Prostate gland (tissue), 2 donors: Measurements from ENCODE around the gene PCNX1. TPM values are rescaled to one million over a fixed set of nuclear protein-coding genes. Genes with fewer than 3 reads are reported as not detected.
"Not testable (repeated sequence)": the region's sequence is repeated elsewhere in the genome, so short reads cannot be mapped to it uniquely, and the experiment has no call there.

Experiments used
- DNase-seq: peaks from one replicate; pipeline ENCODE4 v3.0.0-alpha.2; 2019; ENCODE audit warnings: low spot score
- H3K27ac ChIP-seq, 2 donors: fragments of 200-600 bp; sonication (generic); 2 replicates each; pipeline ENCODE4 v1.5.1; 2017 to 2019
- H3K27me3 ChIP-seq: fragments of 200-600 bp; sonication (generic); replicated peaks from 2 replicates; pipeline ENCODE4 v1.5.1; 2019; ENCODE audit not compliant: insufficient read depth
- H3K36me3 ChIP-seq, 2 donors: fragments of 200-600 bp; sonication (generic); 1 replicate in 1 of 2; 2 replicates in 1 of 2; pipeline versions ENCODE4 v1.5.1 to v1.8.1; 2017 to 2019
- H3K4me1 ChIP-seq: fragments of 200-600 bp; sonication (generic); replicated peaks from 2 replicates; pipeline ENCODE4 v1.5.1; 2019
- H3K4me3 ChIP-seq, 2 donors: fragments of 200-600 bp; sonication (generic); 2 replicates each; pipeline ENCODE4 v1.5.1; 2017 to 2019
- H3K9me3 ChIP-seq: fragments of 200-600 bp; sonication (generic); 2 replicates; pipeline ENCODE4 v1.5.1; 2017
- CTCF ChIP-seq, 4 experiments: fragments of 200-600 bp in 2 of 4; fragments of 450-650 bp in 2 of 4; sonication (generic) in 2 of 4; IDR thresholded peaks; 1 replicate in 3 of 4; 2 replicates in 1 of 4; pipeline ENCODE4 v1.5.1; 2016 to 2019; ENCODE audit warnings: antibody characterized with exemption in 4 of 4, mild to moderate bottlenecking in 2 of 4, moderate library complexity in 2 of 4
- POLR2A ChIP-seq: fragments of 450-650 bp; IDR thresholded peaks from one replicate; pipeline ENCODE4 v1.6.1; 2016; ENCODE audit warnings: antibody characterized with exemption, mild to moderate bottlenecking
- POLR2AphosphoS5 ChIP-seq: sonication (generic); formaldehyde crosslinking; IDR thresholded peaks from one replicate; pipeline ENCODE4 v1.6.1; 2017; ENCODE audit warnings: antibody characterized with exemption
- WGBS: methylation state at CpG from one replicate; pipeline ENCODE4 v1.1.5; 2018; 5-methylcytosine and 5-hydroxymethylcytosine counted together
- intact Hi-C: fragments of 100-400 bp; cut with DNase I; formaldehyde crosslinking; loops from one replicate; pipeline ENCODE4 v1.14.2; 2022
- total RNA-seq, 2 donors: library from RNA; depleted of rRNA; stranded (reverse); fragments of >200 nt; gene quantifications; one replicate each; pipeline ENCODE4 v1.1.0, GENCODE V29; 2016

The PCNX1 gene
- total RNA-seq, 2 donors from 2014 or later: 24.5 to 66.5 TPM

GRCh38 chr14:70871863-70872677 is 35.2 kb upstream of the PCNX1 start:
- Histone ChIP-seq H3K27me3 (no peaks in the 10 kb centered on the region), H3K36me3 (no peaks in the 10 kb centered on the region), H3K4me1 (no peaks in the 10 kb centered on the region), H3K27ac (no peak overlapping the region), H3K4me3 (no peak overlapping the region), H3K9me3 (no peaks in the 10 kb centered on the region)
- TF ChIP-seq POLR2AphosphoS5 (no peak), CTCF (IDR thresholded peaks at IDR 0.05) (no peak), POLR2A (no peak)
- WGBS: 75% methylated on average over 10 of the region's 10 CpGs
- intact Hi-C loops: no loop called here
- DNase-seq: no peak

- WGBS: 41% methylated on average over 1 of the region's 1 CpG
- Histone ChIP-seq H3K27me3 (no peaks in the 10 kb centered on the region), H3K36me3 (no peaks in the 10 kb centered on the region), H3K4me1 (no peaks in the 10 kb centered on the region), H3K27ac (no peak overlapping the region), H3K9me3 (no peaks in the 10 kb centered on the region), H3K4me3 (no peak overlapping the region)
- no peak for DNase-seq
- TF ChIP-seq POLR2AphosphoS5: no peak
- no peak for TF ChIP-seq POLR2A
- no peak for TF ChIP-seq CTCF (IDR thresholded peaks at IDR 0.05)
- intact Hi-C loops: no loop called here
Observed at GRCh38 chr14:70872678-70873020, 34.6 kb upstream of the PCNX1 start.

GRCh38 chr14:70873627-70874026 is 33.6 kb upstream of the PCNX1 start:
- intact Hi-C loops: no loop called here

GRCh38 chr14:70875811-70876460 is 31.3 kb upstream of the PCNX1 start:
- H3K27me3 ChIP-seq, DNase-seq, intact Hi-C loops, H3K9me3 ChIP-seq, H3K27ac ChIP-seq, H3K4me1 ChIP-seq, H3K4me3 ChIP-seq, H3K36me3 ChIP-seq: not testable (repeated sequence)
- WGBS: 44% methylated on average over 6 of the region's 6 CpGs

More at GRCh38 chr14:70873627-70874026, 33.6 kb upstream of the PCNX1 start:
- 78% methylated on average over 4 of the region's 4 CpGs for WGBS
- DNase-seq: no peak
- Histone ChIP-seq H3K27me3 (no peaks in the 10 kb centered on the region), H3K4me3 (no peak overlapping the region), H3K36me3 (no peaks in the 10 kb centered on the region), H3K9me3 (no peaks in the 10 kb centered on the region), H3K27ac (no peak overlapping the region), H3K4me1 (no peaks in the 10 kb centered on the region)
- TF ChIP-seq CTCF (IDR thresholded peaks at IDR 0.05): no peak
- TF ChIP-seq POLR2AphosphoS5: no peak
- TF ChIP-seq POLR2A: no peak

GRCh38 chr14:70879448-70879847 is 27.8 kb upstream of the PCNX1 start:
- H3K9me3 ChIP-seq: no peaks in the 10 kb centered on the region
- H3K4me1 ChIP-seq: no peaks in the 10 kb centered on the region
- no peak overlapping the region for H3K4me3 ChIP-seq
- no peaks in the 10 kb centered on the region for H3K36me3 ChIP-seq
- WGBS: 29% methylated on average over 1 of the region's 1 CpG
- H3K27ac ChIP-seq: no peak overlapping the region
- DNase-seq: no peak
- intact Hi-C loops: no loop called here
- TF ChIP-seq POLR2A (no peak), CTCF (IDR thresholded peaks at IDR 0.05) (no peak), POLR2AphosphoS5 (no peak)
- no peaks in the 10 kb centered on the region for H3K27me3 ChIP-seq

- DNase-seq, H3K36me3 ChIP-seq, H3K4me1 ChIP-seq, H3K27me3 ChIP-seq, H3K4me3 ChIP-seq, H3K9me3 ChIP-seq, intact Hi-C loops, H3K27ac ChIP-seq: not testable (repeated sequence)
- 100% methylated on average over 1 of the region's 1 CpG for WGBS
Observed at GRCh38 chr14:70880888-70881287, 26.4 kb upstream of the PCNX1 start.
